Measurements from ENCODE around the gene PTPRD. TPM values are rescaled to one million over a fixed set of nuclear protein-coding genes. Genes with fewer than 3 reads are reported as not detected.

Gene PTPRD
- total RNA-seq, 1 donor from 2014 or later, result 197 TPM

DNA sequence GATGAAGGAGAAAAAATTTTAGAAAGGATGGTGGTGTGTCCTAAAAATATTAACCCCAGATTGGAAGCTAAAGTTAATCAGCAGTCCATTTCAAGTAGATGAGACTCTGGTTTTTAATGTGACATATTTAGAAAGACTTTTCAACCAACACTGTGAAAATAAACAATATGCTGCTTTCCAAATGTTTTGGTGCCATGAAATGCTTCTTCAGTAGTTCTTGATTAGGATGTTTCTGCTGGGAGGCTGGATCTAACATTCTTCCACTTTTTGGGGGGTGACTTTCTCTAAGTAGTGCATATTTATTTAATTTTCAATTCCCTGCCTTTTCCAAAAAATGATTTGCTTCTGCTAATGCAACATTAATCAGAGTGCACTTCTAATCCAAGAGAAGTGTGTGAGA lies 2219.9 kb downstream of the PTPRD start:
- TF ChIP-seq, protein P1, sequence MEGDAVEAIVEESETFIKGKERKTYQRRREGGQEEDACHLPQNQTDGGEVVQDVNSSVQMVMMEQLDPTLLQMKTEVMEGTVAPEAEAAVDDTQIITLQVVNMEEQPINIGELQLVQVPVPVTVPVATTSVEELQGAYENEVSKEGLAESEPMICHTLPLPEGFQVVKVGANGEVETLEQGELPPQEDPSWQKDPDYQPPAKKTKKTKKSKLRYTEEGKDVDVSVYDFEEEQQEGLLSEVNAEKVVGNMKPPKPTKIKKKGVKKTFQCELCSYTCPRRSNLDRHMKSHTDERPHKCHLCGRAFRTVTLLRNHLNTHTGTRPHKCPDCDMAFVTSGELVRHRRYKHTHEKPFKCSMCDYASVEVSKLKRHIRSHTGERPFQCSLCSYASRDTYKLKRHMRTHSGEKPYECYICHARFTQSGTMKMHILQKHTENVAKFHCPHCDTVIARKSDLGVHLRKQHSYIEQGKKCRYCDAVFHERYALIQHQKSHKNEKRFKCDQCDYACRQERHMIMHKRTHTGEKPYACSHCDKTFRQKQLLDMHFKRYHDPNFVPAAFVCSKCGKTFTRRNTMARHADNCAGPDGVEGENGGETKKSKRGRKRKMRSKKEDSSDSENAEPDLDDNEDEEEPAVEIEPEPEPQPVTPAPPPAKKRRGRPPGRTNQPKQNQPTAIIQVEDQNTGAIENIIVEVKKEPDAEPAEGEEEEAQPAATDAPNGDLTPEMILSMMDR (conservative IDR thresholded peaks at IDR 0.05), result no peak
- Mint-ChIP-seq H3K27ac (no peak overlapping the region), H3K9me3 (peaks cover 6% of the 10 kb centered on the region), H3K4me3 (no peak overlapping the region), H3K36me3 (peaks cover 15% of the 10 kb centered on the region), H3K4me1 (ENCODE audit: unreplicated experiment) (peaks cover 33% of the 10 kb centered on the region), H3K27me3 (peaks cover 4% of the 10 kb centered on the region)
- DNase-seq (ENCODE audit: extremely low spot score, unreplicated experiment), result no peak

DNA sequence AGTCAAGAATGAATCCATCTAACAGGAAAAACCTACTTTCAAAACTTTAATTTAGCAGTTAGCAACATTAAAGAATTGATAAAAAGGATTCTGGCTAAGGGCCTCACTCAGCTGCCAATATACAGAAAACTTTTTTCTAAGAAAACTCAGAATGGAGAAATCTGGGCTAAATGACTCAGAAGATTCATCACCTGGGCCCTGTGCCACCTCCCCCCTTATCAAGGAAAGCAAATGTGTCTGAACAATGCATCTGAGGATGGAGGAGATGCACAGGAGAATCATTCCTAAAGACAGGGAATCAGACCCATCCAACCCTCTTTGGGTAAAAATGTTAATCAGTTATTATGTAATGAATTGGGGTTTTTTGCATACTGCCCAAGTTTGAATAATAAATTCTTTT lies 2221.2 kb downstream of the PTPRD start:
- DNase-seq (ENCODE audit: extremely low spot score, unreplicated experiment), result no peak
- Mint-ChIP-seq H3K27me3 (no peaks in the 10 kb centered on the region), H3K27ac (no peak overlapping the region), H3K4me3 (no peak overlapping the region), H3K9me3 (peaks cover 6% of the 10 kb centered on the region), H3K36me3 (peaks cover 27% of the 10 kb centered on the region), H3K4me1 (ENCODE audit: unreplicated experiment) (peaks cover 44% of the 10 kb centered on the region)
- TF ChIP-seq, protein P1 (conservative IDR thresholded peaks at IDR 0.05), result no peak

DNA sequence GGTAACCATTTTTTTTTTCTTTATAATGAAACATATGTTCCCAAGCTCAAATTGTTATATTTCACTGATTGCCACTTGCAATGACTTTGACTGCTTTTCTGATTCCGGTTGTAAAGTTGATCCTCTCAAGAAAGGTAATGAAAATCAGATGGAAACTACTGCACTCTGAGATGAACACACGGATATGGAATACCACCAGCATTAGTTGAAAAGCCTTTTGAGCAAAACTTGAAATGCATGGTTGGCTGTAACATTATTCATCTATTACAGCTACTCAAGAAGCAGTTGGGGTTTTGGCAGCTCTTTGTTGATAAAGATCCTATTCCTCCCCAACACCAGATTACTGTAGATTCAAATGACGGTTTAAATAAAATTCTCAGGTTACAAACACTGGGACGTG lies 2221.7 kb downstream of the PTPRD start:
- Mint-ChIP-seq H3K27ac (no peak overlapping the region), H3K27me3 (no peaks in the 10 kb centered on the region), H3K4me1 (ENCODE audit: unreplicated experiment) (peaks cover 44% of the 10 kb centered on the region), H3K4me3 (no peak overlapping the region), H3K9me3 (peaks cover 6% of the 10 kb centered on the region), H3K36me3 (peaks cover 27% of the 10 kb centered on the region)
- TF ChIP-seq, protein P1 (conservative IDR thresholded peaks at IDR 0.05), result no peak
- DNase-seq (ENCODE audit: extremely low spot score, unreplicated experiment), result no peak

DNA sequence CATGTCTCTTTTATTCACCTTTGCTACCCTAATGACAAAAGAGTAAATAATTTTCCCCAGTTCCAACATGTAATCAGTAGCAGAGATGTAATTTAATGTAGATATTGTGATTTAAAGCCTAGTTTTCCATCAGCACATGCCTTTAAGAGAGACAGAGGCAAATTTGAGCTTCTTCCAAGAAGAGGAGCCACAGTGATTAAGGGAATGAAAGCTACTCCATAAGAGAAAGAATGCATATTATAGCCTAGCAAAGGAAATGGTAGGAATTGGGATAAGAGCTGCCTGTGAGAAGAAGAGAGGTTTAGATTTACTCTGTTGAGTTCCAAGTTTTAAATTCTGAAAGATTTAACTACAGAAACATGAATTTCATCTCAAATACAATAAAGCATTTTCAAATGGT lies 2222.2 kb downstream of the PTPRD start:
- H3K4me1 Mint-ChIP-seq (ENCODE audit: unreplicated experiment), result peaks cover 44% of the 10 kb centered on the region

DNA sequence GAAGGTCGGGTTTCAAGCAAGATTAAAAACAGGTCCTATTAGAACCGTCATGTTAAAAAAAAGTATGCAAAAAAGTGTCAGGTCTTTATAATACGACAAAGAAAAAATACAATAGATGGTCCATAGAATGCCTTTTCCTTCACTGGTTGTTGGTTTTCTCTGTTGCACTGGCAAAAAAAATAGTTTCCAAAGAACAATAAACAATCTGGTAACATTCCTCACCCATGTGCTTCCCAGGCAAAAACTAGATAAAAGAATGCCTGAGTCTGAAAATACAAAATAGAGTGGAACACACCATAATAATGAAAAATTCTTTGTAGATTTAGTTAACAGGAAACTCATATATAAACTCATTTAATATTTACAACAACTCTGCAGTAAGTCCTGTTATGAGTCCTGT lies 2223.3 kb downstream of the PTPRD start:
- H3K27me3 Mint-ChIP-seq, result no peaks in the 10 kb centered on the region

More for the DNA sequence above, 2222.2 kb downstream of the PTPRD start:
- Mint-ChIP-seq H3K4me3 (no peak overlapping the region), H3K27me3 (no peaks in the 10 kb centered on the region), H3K9me3 (peaks cover 6% of the 10 kb centered on the region), H3K36me3 (peaks cover 27% of the 10 kb centered on the region), H3K27ac (no peak overlapping the region)
- TF ChIP-seq, protein P1 (conservative IDR thresholded peaks at IDR 0.05), result no peak
- DNase-seq (ENCODE audit: extremely low spot score, unreplicated experiment), result no peak

More for the DNA sequence above, 2223.3 kb downstream of the PTPRD start:
- DNase-seq (ENCODE audit: extremely low spot score, unreplicated experiment), result no peak
- peaks cover 37% of the 10 kb centered on the region for H3K4me1 Mint-ChIP-seq (ENCODE audit: unreplicated experiment)
- TF ChIP-seq, protein P1 (conservative IDR thresholded peaks at IDR 0.05), result no peak
- H3K4me3 Mint-ChIP-seq, result no peak overlapping the region
- peaks cover 27% of the 10 kb centered on the region for H3K36me3 Mint-ChIP-seq
- H3K9me3 Mint-ChIP-seq, result peaks cover 6% of the 10 kb centered on the region
- H3K27ac Mint-ChIP-seq, result no peak overlapping the region
